Activated T-helper 1 cell treated with Interleukin-2 at 50 U/mL for 16 hours (primary cell): ENCODE data around the gene OOSP4B.
"Not testable (repeated sequence)": the region's sequence is repeated elsewhere in the genome, so short reads cannot be mapped to it uniquely, and the experiment has no call there.

Experiments
- DNase-seq: peaks from one replicate; pipeline ENCODE4 v3.0.0-alpha.2; 2020; ENCODE audit warnings: low read depth

Gene OOSP4B

DNA sequence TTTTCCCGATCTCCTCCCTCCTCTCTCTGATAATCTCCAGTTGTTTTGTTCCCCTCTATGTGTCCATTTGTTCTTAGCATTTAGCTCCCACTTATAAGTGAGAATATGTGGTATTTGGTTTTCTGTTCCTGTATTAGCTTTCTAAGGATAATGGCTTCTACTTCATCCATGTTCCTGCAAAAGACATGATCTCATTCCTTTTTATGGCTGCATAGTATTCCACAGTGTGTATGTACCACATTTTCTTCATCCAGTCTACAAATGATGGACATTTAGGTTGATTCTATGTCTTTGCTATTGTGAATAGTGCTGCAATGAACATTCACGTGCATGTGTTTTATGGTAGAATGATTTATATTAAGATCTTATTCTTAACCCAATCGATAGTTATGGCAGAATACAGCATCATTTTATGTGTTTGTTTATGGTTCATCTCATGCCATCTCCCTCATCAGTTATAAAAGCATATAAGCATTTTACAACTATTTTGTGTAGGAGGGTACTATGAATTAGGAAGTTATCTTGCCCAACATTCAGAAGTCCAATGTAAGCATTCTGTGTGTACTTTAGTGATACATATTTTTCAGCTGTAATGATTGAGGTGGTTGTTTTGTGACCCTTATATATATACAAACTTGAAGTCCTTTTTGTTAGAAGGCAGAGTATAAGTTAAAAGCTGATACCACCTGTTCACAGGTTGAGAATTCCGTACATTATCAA lies 42.7 kb downstream of the OOSP4B start:
- DNase-seq = no peak

DNA sequence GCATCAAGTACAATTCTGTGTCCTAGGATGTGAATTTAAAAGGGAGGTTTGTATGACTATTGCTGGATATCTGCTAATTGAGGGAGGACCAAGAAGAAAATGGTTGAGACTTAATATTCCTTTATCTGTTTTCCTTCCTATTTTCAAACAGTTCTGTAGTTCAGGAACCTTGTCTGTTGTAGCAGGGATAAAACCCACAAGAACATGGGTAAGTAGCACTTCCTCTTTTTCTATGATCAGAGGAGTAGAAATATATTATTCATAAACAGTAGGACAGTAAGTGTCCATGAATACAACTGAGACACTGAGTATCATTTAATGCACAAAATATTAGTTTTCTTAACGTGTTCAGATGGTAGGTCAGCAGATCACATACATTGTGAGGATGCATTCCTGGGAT lies 47.1 kb downstream of the OOSP4B start:
- DNase-seq = no peak

DNA sequence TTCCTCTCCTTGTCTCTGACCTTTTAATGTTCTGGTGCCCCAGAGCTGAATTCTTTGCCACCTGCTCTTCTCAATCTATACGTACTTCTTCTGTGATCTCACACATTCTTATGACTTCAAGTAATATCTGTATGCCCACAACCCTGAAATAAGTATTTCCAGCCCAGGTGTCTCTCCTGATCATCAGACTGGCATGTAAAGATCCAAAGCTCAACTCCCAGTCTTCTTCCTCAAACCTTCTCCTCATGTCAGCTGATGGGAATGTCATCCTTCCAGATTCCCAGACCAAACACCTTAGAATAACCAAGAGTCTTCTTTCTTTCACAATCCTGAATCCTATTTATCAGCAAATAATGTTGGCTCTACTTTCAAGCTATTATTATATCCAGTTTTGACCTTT lies 48.8 kb downstream of the OOSP4B start:
- DNase-seq = no peak

DNA sequence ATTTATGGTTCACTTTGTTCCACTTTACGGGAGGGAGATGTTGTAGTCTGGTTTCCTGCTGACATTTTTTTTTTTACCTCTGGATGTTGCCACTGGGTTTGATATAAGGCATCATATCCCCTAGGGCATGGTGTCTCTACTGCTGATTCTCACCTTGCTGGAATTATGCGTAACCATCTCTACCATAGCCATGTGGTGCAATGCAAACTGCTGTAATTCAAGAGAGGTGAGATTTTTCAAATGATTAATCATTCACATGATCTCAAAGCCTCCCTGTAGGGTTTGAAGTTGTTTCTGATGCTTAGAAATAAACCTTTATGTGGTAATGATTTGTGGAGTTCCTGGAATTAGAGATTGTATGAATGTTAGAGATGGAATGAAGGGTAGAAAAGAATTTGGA lies 52.5 kb downstream of the OOSP4B start:
- no peak for DNase-seq

DNA sequence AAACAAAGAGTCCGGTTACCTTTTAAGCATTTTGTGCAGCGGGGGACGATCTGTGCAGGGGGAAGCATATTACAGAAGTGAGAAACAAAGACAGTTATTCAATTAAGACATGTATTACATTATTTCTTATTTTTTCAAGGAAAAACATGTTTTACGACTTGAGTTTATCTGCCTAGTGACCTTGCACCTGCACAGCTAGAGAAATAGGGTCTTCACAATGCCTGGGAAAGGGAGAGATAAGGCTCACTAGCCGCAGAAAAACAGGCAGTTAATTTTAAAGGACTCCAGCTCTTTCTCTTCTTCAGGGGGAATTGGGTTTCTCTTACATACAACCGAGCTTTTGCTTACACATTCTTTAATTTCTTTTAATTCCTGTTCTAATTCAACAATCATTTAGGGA lies 54.7 kb downstream of the OOSP4B start:
- not testable (repeated sequence) for DNase-seq

DNA sequence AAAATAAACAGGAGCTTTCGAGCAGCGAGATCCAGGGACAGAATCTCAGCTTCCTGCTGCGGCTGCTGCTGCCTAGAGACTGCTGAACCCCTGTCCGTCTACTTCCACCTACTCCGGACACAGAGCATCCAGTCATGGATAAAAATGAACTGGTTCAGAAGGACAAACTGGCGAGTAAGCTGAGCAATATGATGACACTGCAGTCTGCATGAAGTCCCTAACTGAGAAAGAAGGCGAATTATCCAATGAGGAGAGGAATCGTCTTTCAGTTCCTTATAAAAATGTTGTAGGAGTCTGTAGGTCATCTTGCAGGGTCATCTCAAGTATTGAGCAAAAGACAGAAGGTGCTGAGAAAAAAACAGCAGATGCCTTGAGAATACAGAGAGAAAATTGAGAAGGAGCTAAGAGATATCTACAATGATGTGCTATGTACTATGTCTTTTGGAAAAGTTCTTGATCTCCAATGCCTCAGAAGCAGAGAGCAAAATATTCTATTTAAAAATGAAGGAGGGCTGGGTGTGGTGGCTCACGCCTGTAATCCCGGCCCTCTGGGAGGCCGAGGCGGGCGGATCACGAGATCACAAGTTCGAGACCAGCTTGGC lies 60.3 kb downstream of the OOSP4B start:
- no peak for DNase-seq

DNA sequence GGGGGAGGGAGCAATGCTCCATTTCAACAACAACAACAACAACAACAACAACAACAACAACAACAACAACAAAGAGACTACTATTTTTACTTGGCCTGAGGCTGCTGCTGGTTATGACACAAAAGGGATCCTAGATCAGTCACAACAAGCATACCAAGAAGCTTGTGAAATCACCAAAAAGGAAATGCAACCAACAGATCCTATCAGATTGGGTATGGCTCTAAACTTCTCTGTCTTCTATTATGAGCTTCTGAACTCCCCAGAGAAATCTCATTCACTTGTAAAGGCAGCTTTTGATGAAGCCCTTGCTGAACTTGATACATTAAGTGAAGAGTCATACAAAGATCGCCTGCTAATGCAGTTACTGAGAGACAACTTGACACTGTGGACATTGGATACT lies 61.0 kb downstream of the OOSP4B start:
- no peak for DNase-seq

DNA sequence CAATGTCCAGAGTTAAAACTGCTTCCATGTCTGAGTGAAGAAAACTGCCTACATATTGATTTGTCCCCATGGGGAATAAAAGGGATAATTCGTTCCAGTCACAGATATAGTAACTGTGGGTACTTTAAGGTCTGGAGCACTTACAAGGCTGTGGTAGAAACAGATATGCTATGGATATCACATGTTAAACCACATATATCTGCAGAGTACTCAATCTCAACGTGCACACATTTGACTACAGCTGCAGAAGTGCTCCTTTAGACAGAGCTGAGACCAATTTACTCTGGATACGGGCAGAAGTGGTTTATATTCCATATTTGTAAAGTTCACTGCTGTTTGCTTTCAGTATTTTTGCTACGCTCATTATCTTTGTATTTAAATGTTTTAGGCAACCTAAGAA lies 61.8 kb downstream of the OOSP4B start:
- no peak for DNase-seq

DNA sequence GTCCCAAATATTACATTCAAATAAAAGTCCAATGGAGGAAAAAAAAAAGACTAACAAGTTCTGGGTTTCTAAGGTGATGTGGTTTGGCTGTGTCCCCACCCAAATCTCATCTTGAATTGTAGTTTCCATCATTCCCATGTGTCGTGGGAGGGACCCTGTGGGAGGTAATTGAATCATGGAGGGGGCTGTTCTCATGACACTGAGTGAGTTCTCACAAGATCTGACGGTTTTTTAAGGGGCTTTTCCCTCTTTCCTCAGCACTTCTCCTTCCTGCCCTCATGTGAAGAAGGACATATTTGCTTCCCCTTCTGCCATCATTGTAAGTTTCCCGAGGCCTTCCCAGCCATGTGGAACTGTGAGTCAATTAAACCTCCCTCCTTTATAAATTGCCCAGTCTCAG lies 63.6 kb downstream of the OOSP4B start:
- no peak for DNase-seq
